ENCODE results near the gene CDH24. TPM values are rescaled to one million over a fixed set of nuclear protein-coding genes. Genes with fewer than 3 reads are reported as not detected.

CDH24 gene
- total and polyA plus RNA-seq, 2 of the 13 experiments (the other 11 are each of a cell fraction or from before 2014, with no cell fraction given): 0.69 to 0.99 TPM

GRCh38 chr14:23033251-23033727 lies 24.0 kb downstream of the CDH24 start (continued):
- TF ChIP-seq, protein P1, sequence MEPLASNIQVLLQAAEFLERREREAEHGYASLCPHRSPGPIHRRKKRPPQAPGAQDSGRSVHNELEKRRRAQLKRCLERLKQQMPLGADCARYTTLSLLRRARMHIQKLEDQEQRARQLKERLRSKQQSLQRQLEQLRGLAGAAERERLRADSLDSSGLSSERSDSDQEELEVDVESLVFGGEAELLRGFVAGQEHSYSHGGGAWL (CRISPR knock-in tag; IDR thresholded peaks at IDR 0.05): 0 out of 2 replicates have a peak, but pooled peaks have one; percentile 34
- TF ChIP-seq ZNF136 (CRISPR knock-in tag; IDR thresholded peaks at IDR 0.05; ENCODE audit: low read depth) (no peak), ZFX (CRISPR knock-in tag; IDR thresholded peaks at IDR 0.05; ENCODE audit: low read depth) (no peak), IRX3 (CRISPR knock-in tag; IDR thresholded peaks at IDR 0.05; ENCODE audit: borderline replicate concordance, low read depth) (no peak), KDM2A (CRISPR knock-in tag; IDR thresholded peaks at IDR 0.05; ENCODE audit: borderline replicate concordance, low read depth) (0 out of 2 replicates have a peak, but pooled peaks have one; percentile 39), MIXL1 (CRISPR knock-in tag; IDR thresholded peaks at IDR 0.05) (no peak), ZNF580 (CRISPR knock-in tag; IDR thresholded peaks at IDR 0.05; ENCODE audit: borderline replicate concordance, low read depth) (no peak), POLR2AphosphoS5 (IDR thresholded peaks at IDR 0.05; ENCODE audit: low read depth, low read length) (no peak), MAFF (IDR thresholded peaks at IDR 0.05; ENCODE audit: low read depth, low read length) (no peak), ZNF557 (CRISPR knock-in tag; IDR thresholded peaks at IDR 0.05) (no peak), TAF15 (IDR thresholded peaks at IDR 0.05; ENCODE audit: low read depth, low read length, poor library complexity, severe bottlenecking) (no peak), BCL6 (CRISPR knock-in tag; IDR thresholded peaks at IDR 0.05) (no peak), CENPT (CRISPR knock-in tag; IDR thresholded peaks at IDR 0.05; ENCODE audit: low read depth) (no peak), TRAFD1 (CRISPR knock-in tag; IDR thresholded peaks at IDR 0.05; ENCODE audit: borderline replicate concordance) (no peak), CBX5 (CRISPR knock-in tag; IDR thresholded peaks at IDR 0.05; ENCODE audit: borderline replicate concordance) (peak; percentile 55; the same call in 1 of the 2 replicates), REPIN1 (CRISPR knock-in tag; IDR thresholded peaks at IDR 0.05; ENCODE audit: borderline replicate concordance, low read depth) (no peak), XBP1 (CRISPR knock-in tag; IDR thresholded peaks at IDR 0.05) (no peak), MYC (CRISPR knock-in tag; IDR thresholded peaks at IDR 0.05; ENCODE audit: borderline replicate concordance) (no peak), KDM5B (CRISPR knock-in tag; IDR thresholded peaks at IDR 0.05; ENCODE audit: borderline replicate concordance) (no peak), MBNL3 (CRISPR knock-in tag; conservative IDR thresholded peaks at IDR 0.05) (no peak), PRPF4 (IDR thresholded peaks at IDR 0.05; ENCODE audit: low read depth, low read length, poor library complexity, severe bottlenecking) (peak; percentile 92), ZC3H13 (CRISPR knock-in tag; IDR thresholded peaks at IDR 0.05) (no peak), ZNF709 (CRISPR knock-in tag; IDR thresholded peaks at IDR 0.05) (no peak)
- TF ChIP-seq, protein P2, sequence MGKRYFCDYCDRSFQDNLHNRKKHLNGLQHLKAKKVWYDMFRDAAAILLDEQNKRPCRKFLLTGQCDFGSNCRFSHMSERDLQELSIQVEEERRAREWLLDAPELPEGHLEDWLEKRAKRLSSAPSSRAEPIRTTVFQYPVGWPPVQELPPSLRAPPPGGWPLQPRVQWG (CRISPR knock-in tag; IDR thresholded peaks at IDR 0.05; ENCODE audit: borderline replicate concordance, low read depth): no peak
- TF ChIP-seq, protein P3, sequence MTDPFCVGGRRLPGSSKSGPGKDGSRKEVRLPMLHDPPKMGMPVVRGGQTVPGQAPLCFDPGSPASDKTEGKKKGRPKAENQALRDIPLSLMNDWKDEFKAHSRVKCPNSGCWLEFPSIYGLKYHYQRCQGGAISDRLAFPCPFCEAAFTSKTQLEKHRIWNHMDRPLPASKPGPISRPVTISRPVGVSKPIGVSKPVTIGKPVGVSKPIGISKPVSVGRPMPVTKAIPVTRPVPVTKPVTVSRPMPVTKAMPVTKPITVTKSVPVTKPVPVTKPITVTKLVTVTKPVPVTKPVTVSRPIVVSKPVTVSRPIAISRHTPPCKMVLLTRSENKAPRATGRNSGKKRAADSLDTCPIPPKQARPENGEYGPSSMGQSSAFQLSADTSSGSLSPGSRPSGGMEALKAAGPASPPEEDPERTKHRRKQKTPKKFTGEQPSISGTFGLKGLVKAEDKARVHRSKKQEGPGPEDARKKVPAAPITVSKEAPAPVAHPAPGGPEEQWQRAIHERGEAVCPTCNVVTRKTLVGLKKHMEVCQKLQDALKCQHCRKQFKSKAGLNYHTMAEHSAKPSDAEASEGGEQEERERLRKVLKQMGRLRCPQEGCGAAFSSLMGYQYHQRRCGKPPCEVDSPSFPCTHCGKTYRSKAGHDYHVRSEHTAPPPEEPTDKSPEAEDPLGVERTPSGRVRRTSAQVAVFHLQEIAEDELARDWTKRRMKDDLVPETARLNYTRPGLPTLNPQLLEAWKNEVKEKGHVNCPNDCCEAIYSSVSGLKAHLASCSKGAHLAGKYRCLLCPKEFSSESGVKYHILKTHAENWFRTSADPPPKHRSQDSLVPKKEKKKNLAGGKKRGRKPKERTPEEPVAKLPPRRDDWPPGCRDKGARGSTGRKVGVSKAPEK (CRISPR knock-in tag; IDR thresholded peaks at IDR 0.05; ENCODE audit: borderline replicate concordance): no peak
